AG04450 (cell line): ENCODE data around the gene SEC14L1. TPM values are rescaled to one million over a fixed set of nuclear protein-coding genes. Genes with fewer than 3 reads are reported as not detected.
A peak's percentile ranks its signal among the peaks of the same experiment; 100 is the strongest.

ENCODE experiments used
- CTCF ChIA-PET: fragments of 300-600, 350-600 bp; formaldehyde crosslinking; extraction: SDS; loops from one replicate; lab custom pipeline; 2022; ENCODE audit warnings: antibody characterized with exemption, inconsistent platforms; lab: Charles Lee
- POLR2A ChIA-PET: fragments of 350-600 bp; formaldehyde crosslinking; extraction: SDS; loops from one replicate; lab custom pipeline; 2021; ENCODE audit warnings: antibody characterized with exemption, inconsistent platforms; lab: Yijun Ruan, JAX
- DNase-seq: peaks from one replicate; pipeline ENCODE4 v3.0.0-alpha.2; 2011; ENCODE audit warnings: low read depth, low spot score
- H3K27ac ChIP-seq: one replicate; pipeline ENCODE4 v1.5.1; 2012; ENCODE audit warnings: low read depth, low read length, control low read depth
- H3K27me3 ChIP-seq: one replicate; pipeline ENCODE4 v1.6.0; 2012; ENCODE audit warnings: low read length; ENCODE audit not compliant: control insufficient read depth, insufficient read depth
- H3K4me3 ChIP-seq: 2 replicates; pipeline ENCODE4 v1.5.1; 2011; ENCODE audit warnings: mild to moderate bottlenecking, low read depth, low read length, control low read depth
- H3K9me3 ChIP-seq: 2 replicates; pipeline ENCODE4 v1.5.1; 2012; ENCODE audit warnings: low read length; ENCODE audit not compliant: control insufficient read depth, insufficient read depth
- polyA plus RNA-seq: library from polyadenylated mRNA; depleted of rRNA; stranded (reverse); fragments of >200 nt; gene quantifications from 2 replicates; pipeline ENCODE4 v1.2.3, GENCODE V29; 2011
- TF ChIP-seq, protein P1 (sequence below): IDR thresholded peaks from 2 replicates; pipeline ENCODE4 v1.5.1; 2011; ENCODE audit warnings: low read depth, low read length, control low read depth, inconsistent platforms

SEC14L1 gene
- polyA plus RNA-seq, 1 experiment, result 38.7 TPM

DNA sequence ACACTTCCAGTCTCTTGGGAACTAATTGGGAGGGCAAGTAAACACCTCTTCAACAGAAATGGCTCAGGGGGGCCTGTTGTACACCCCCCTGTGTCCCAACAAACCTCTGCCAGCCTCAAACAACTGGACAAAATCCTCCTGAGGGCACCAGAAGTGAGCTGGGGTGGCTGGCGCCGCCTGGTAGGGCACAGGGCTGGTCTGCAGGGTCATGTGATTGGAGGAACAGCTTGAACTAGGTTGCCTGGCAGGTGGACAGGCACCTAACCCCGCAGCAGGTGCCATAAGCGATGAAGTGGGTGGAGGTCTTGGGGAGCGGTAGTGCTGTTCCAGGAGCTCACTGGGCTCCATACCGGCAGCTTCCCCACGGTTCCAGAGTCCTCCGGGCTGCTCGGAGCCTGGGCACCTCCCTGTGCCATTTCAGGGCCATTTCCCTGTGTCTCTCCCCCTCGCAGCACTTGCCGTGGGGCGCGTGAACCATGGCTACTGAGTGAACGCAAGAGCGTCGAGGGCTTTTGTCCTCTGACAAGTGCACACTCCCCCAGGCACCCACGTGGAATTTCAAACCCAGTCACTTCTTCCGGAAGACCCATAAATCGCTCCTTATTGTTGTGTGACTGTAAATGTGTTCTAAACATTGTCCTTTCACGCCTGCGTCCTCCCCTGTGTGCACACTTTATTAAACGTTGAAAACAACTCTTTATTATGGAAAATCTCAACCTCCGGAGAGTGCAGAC lies 101.5 kb downstream of the SEC14L1 start:
- no peaks in the 10 kb centered on the region for H3K27me3 ChIP-seq
- CTCF ChIA-PET, result interaction anchor here (0.8 kb wide), 1 partner anchor 154 kb away, joined by 3 read pairs; no protein-coding TSS in a partner anchor

DNA sequence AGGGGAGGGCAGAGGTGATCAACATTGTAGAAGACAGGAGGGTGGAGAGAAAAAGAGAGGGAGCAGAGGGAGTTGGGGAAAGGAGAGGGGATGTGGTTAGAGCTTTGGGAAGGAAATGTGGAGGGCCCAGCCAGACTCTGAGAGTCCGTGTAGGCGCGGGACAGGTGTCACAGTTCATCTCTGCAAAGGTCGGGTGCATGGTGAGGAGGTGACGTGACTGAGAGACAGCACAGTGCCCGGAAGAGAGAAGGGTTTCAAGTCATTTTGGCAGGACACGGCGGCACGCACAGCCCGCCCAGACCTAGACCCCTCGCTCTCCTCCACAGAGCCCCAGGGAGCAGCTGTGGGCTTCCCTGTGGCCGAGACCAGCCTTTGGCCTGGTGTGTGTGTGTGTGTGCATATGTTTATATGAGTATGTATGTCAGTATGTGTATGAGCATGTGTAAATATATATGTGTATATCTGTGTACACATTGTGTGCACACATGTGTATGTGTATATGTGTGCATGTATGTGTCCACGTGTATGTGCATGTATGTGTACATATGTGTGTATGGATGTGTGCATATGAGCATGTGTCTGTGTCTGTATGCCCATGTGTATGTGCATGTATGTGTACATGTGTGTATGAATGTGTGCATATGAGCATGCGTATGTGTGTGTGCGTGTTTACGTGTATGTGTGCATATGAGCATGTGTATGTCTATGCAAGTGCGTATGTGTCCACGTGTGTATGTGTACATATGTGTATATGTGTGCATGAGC lies 104.6 kb downstream of the SEC14L1 start:
- POLR2A ChIA-PET, result no interaction called here
- no peak for DNase-seq
- CTCF ChIA-PET, result no interaction called here
- TF ChIP-seq, protein P1, sequence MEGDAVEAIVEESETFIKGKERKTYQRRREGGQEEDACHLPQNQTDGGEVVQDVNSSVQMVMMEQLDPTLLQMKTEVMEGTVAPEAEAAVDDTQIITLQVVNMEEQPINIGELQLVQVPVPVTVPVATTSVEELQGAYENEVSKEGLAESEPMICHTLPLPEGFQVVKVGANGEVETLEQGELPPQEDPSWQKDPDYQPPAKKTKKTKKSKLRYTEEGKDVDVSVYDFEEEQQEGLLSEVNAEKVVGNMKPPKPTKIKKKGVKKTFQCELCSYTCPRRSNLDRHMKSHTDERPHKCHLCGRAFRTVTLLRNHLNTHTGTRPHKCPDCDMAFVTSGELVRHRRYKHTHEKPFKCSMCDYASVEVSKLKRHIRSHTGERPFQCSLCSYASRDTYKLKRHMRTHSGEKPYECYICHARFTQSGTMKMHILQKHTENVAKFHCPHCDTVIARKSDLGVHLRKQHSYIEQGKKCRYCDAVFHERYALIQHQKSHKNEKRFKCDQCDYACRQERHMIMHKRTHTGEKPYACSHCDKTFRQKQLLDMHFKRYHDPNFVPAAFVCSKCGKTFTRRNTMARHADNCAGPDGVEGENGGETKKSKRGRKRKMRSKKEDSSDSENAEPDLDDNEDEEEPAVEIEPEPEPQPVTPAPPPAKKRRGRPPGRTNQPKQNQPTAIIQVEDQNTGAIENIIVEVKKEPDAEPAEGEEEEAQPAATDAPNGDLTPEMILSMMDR, result no peak
- H3K27ac ChIP-seq, result no peak overlapping the region
- H3K27me3 ChIP-seq, result no peaks in the 10 kb centered on the region
- no peaks in the 10 kb centered on the region; the same call in 1 of the 2 replicates for H3K9me3 ChIP-seq
- H3K4me3 ChIP-seq, result no peak overlapping the region

More for the DNA sequence above, 101.5 kb downstream of the SEC14L1 start:
- no peak for DNase-seq
- Histone ChIP-seq H3K27ac (no peak overlapping the region), H3K4me3 (no peak overlapping the region), H3K9me3 (no peaks in the 10 kb centered on the region; the same call in 1 of the 2 replicates)
- TF ChIP-seq, protein P1, result no peak
- POLR2A ChIA-PET, result interaction anchor here (0.6 kb wide), 1 partner anchor 11 kb away, joined by 3 read pairs; no protein-coding TSS in a partner anchor

DNA sequence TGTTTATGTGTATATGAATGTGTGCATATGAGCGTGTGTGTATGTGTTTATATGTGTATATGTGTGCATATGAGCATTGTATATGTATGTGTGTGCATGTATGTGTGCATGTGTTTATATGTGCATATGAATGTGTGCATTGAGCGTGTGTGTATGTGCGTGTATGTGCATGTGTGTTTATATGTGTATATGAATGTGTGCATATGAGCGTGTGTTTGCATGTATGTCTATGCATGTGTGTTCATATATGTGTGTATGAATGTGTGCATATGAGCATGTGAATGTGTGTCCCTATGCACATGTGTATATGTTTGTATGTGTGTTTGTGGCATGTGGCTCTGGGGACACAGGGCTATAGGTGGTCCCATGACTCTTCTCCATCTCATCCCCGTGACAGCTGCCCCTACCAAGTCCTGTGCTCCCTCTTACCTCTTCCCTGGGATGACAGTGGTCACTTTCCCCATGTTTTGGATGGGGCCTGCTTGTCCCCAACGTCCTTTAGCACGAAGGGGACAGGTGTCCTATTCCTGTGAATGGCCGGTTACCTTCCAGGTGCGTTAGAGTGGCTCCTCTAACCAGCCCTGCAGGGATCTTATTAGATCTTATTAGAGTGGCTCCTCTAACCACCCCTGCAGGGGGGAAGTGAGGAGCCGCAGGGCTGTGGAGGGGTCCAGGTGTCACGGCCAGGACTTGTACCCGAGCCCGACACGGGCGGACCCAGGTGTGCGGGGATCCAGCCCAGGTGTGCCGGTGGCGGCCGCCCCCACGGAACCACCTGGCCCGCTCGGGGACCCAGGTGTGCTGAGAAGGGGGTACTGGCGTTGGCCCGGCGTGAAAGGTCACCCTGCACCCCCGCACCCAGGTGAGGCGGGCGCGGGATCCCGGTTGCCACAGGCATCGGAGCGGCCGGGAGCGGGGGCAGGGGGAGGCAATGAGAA lies 105.6 kb downstream of the SEC14L1 start:
- no peak overlapping the region for H3K27ac ChIP-seq
- no peaks in the 10 kb centered on the region for H3K27me3 ChIP-seq
- H3K4me3 ChIP-seq, result peak overlapping the region; percentile 62
- no peak for DNase-seq
- CTCF ChIA-PET, result no interaction called here
- POLR2A ChIA-PET, result no interaction called here
- TF ChIP-seq, protein P1, result no peak
- no peaks in the 10 kb centered on the region; the same call in 1 of the 2 replicates for H3K9me3 ChIP-seq

DNA sequence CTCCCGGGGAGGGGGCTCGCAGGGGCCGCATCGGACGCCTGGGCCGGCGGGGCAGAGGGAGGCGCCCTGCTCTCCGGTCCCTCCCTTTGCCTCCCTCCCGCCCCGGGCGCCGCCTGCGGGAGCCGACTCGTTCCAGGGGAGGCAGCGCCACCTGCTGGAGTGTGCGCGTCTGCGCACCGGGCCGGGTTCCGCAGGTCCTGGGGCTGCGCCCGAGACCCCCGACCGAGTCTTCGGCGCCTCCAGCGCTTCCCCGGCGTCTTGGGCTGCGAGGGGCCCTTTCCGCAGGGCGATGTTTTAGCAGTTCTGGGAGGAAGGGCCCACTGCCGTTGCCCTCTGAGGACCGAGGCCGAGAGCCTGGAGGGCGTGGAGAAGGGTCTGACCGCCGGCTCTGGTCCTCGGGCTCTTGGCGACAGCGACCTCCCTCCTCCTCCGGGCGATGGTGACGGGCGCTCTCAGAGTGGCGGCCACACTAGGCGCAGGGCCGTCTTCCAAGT lies 106.3 kb downstream of the SEC14L1 start:
- TF ChIP-seq, protein P1, result peak; percentile 91
- Histone ChIP-seq H3K27ac (no peak overlapping the region), H3K9me3 (no peaks in the 10 kb centered on the region; the same call in 1 of the 2 replicates), H3K4me3 (peak overlapping the region; percentile 62), H3K27me3 (no peaks in the 10 kb centered on the region)
- ChIA-PET CTCF (interaction anchor here (0.7 to 0.8 kb wide), 3 partner anchors 12 to 399 kb away, joined by 3 to 4 read pairs (median 3); no protein-coding TSS in a partner anchor), POLR2A (interaction anchor here (1.0 kb wide), 1 partner anchor 76 kb away, joined by 3 read pairs; no protein-coding TSS in a partner anchor)
- peak; percentile 41 for DNase-seq
